Measurements from ENCODE around the gene CXCL11.

GRCh38 chr4:76036855-76037254, 985 bp upstream of the CXCL11 start:
- TF ChIP-seq CTCF (IDR thresholded peaks at IDR 0.05) (no peak), POLR2A (IDR thresholded peaks at IDR 0.05) (no peak)

Measured in testis (tissue), 2 donors.